Raji (cell line): Measurements from ENCODE around the gene MUCL3.

Experiments
- POLR2A ChIP-seq: IDR thresholded peaks from 2 replicates; pipeline ENCODE4 v1.6.1; 2011; ENCODE audit warnings: low read depth, low read length, control low read depth; ENCODE audit not compliant: insufficient read depth

MUCL3 gene

DNA sequence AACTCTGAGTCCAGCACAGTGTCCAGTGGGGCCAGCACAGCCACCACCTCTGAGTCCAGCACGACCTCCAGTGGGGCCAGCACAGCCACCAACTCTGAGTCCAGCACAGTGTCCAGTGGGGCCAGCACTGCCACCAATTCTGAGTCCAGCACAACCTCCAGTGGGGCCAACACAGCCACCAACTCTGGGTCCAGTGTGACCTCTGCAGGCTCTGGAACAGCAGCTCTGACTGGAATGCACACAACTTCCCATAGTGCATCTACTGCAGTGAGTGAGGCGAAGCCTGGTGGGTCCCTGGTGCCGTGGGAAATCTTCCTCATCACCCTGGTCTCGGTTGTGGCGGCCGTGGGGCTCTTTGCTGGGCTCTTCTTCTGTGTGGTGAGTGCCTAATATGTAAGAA, 46.5 kb downstream of the MUCL3 start:
- no peak for TF ChIP-seq POLR2A

- no peak for TF ChIP-seq POLR2A
These were observed 47.5 kb downstream of the MUCL3 start for GRCh38 chr6:30988209-30988825.

DNA sequence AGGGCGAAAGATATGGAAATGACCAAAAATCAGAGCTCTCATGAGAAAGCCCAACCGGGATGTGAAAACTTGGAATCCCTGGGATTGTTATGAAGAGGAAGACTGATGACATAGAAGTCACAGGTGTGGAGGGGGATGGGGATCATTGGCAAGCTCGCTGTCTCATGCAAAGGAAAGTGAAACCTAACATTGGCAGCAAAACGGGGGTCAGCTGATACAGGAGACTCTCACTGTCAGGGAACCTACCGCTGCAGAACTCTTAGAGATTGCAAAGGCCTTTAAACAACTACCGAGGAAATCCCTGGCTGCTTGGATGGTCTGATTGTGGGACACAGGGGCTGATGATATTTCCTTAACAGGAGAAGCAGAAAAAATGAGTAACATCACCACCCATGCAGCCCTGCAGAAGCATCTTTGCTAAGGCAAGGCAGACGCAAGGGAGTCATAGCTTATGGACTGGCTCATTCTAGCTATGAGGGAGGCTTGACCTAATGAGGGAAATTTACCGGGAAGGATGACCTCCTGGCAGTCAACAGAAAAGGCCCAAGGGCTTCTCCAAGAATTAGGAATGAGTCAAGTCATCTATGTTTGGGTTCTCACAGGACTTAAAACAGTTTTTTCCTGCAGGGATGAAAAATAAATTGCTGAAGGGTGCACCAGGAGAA, 49.8 kb downstream of the MUCL3 start:
- TF ChIP-seq POLR2A: no peak

DNA sequence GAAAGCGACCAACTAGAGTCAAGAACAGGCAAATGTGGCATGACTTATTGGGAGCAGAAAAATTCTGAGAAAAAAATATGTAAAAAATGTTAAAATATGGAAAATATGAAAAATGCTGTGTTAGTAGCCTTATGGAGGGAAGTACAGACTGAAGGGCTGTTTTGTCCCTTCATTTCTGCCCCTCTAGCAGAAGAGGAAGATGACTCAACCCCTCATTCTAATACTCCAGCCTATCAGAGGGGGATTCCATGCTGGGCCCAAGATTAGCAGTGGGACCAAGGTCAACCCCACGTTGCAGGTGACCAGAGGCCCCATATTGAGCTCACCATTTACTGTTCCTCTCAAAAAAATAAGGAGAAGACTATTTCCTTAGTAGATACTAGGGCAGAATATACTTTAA, 51.1 kb downstream of the MUCL3 start:
- no peak for TF ChIP-seq POLR2A

DNA sequence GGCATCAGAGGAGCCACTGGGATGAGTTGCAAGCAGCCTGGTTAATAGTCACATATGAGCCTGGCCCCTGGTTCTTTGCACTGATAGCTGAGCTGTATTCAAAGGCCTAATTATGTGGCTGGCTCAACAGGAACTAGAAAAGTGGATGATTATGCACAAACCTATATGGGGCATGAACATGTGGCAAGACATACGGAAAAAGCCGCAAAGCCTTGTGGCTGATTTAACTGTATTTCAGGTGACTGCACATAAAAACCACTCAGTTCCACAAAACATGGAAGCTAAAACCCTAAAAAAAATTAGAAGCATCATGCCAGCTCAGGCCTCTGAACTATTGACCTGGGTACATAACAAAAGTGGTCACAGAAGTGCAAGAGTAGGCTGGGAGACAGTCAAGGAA, 56.5 kb downstream of the MUCL3 start:
- no peak for TF ChIP-seq POLR2A

GRCh38 chr6:30998785-30999184, 58.0 kb downstream of the MUCL3 start:
- TF ChIP-seq POLR2A: no peak

- TF ChIP-seq POLR2A: no peak
These were observed 60.6 kb downstream of the MUCL3 start for GRCh38 chr6:31001281-31001888.

- no peak for TF ChIP-seq POLR2A
These were observed 61.7 kb downstream of the MUCL3 start for GRCh38 chr6:31002471-31002870.
